ENCODE measurements around the gene GPD2.

Gene GPD2

DNA sequence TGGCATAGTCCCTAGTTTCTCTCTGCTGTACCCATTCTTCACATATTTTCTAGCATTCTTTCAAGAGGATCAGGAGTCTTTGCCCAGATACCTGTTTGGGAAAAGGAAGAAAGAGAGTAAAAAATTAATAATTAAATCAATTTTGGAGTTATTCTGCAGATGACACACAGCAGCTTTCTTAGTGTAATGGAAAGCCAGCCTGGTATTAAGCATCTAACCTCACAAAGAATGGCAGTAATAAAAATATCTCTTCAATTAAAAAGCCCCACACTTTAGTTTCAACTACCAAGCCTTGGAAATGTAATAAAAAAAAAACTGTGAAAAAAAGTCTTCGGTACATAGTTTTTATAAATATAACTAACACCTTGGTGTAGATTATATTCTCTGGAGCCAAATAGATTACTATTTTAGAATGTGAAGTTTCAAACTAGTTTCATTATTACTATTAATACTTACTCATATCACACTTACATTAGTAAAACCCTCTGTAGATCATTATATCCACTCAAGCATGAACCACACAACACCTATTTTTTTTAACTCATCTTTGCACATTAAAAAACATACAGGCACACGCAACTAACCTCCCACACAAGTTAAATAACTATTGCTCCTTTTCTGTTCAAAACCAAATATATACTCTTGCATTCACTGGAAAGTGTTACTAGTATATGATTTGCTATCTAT, 90.9 kb downstream of the GPD2 start:
- TF ChIP-seq CTCF (IDR thresholded peaks at IDR 0.05) = no peak

DNA sequence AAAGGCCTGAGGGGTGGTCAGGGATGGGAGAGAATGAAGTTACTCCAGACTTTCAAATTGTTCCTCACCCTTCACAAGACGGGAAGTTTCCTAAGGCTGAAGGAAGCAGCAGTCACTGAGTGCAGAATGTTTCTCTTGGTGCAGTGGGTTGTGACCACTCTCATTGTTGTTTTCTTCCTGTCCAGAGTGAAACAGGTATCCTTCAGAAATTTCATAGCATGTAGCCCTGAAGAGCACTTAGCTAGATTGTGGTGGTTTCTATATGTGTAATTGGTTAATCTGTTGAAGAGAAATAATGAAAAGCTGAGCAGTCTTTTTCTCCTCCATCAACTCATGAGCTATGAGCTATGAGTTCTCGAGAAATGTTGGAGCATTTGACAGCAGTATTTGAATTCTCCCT, 96.8 kb downstream of the GPD2 start:
- TF ChIP-seq CTCF (IDR thresholded peaks at IDR 0.05) = no peak

DNA sequence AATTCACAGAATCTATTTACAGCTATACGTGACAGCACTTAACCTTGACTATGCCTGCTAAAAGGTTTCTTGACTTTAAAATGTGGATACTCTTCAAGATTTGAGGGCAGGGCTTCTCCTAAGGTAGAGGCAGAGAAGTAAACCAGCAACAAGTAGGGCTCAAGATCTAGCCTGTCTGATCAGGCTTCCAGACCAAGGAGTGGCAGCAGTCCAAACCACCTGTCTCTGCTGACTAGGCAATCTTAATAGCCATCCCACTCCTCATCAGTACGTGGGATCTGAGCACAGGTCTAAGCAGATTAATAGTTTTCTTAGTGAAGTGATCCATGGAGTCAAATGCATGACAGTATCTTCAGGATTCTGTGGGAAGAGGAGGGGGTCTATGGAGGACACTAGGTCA, 100.4 kb downstream of the GPD2 start:
- TF ChIP-seq CTCF (IDR thresholded peaks at IDR 0.05) = no peak

DNA sequence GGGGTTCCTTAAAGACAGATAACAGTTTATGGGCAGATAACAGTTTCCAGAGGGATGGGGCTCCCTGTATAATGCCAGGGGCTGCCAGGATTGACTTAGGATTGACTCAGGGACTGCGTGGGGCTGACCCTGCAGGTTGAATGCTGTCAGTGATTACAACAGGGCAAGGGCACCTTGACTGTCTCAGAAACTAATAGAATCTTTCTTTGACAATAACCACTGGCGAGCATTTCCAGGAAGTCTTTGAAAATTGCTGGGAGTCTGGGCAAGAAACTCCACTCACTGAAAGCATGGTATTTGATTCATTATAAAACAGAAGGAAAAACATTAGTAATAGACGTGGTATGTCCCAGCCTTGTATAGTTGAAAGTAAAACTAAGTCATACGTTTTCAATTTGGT, 101.0 kb downstream of the GPD2 start:
- TF ChIP-seq CTCF (IDR thresholded peaks at IDR 0.05) = no peak

- no peak for TF ChIP-seq CTCF (IDR thresholded peaks at IDR 0.05)
Observed at GRCh38 chr2:156538083-156538504, 101.9 kb downstream of the GPD2 start.

DNA sequence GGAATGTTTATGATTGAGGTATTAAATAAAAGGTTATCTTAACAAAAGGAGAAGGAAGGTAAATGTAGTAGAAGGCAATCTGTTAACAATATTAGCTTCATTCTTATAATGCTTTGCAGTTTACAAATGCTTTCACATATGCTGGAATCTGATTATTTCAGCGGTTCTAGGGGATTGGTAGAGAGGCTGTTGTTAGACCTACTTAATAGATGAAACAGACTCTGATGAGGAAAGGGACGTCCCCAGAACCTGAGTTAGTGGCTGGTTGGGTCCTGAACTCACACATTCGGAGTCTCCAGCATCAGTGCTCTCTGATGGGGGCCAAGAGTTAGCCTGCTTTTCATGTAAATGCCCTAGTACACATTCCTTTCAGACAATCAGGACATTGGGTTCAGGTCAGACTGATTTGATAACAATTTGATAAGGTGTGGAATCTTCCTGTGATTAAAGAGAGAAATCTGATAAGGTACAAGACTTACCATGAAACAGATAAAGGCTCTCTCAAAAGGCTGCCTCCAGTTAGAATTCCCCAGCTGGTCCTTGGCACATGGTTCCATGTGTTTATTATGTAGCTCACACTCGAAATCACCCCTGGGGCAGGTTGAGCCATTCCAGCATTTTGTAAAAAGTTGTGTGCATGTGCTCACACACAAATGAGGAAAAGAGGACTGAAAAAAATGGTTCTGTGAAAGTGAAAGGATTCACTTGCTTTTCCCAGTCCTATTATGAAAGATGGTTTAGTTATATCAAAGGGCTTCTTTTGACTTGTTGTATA, 103.1 kb downstream of the GPD2 start:
- no peak for TF ChIP-seq CTCF (IDR thresholded peaks at IDR 0.05)

DNA sequence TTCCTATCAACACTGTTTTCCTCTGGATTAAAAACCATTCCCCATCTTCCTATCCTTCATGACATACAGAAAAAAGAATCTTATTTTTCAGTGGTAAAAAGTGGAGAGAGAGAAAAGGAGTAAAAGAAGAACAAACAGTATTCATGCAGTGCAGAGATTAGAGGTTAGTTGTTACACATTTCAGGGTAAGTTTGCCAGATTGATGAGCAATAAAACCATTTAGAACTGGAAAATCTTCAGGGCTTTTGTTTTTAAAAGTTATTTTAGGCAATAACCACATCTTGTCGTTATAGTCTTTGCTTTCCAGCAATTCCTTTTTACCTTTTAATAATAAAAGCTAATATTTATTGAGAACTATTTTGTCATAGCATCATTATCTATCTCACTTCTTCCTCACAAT, 104.5 kb downstream of the GPD2 start:
- no peak for TF ChIP-seq CTCF (IDR thresholded peaks at IDR 0.05)
